Thyroid gland (tissue), 4 donors: Measurements from ENCODE around the gene PRKAG1. TPM values are rescaled to one million over a fixed set of nuclear protein-coding genes. Genes with fewer than 3 reads are reported as not detected.

Experiments
- DNase-seq, 2 donors: peaks; one replicate each; pipeline ENCODE4 v3.0.0-alpha.2; 2019
- H3K27ac ChIP-seq, 3 donors: fragments of 200-600 bp; sonication (generic); 1 replicate in 2 of 3; 2 replicates in 1 of 3; pipeline ENCODE4 v1.5.1; 2016 to 2019; ENCODE audit warnings: mild to moderate bottlenecking in 1 of 3, moderate library complexity in 1 of 3
- H3K27me3 ChIP-seq: fragments of 200-600 bp; sonication (generic); one replicate; pipeline ENCODE4 v1.5.1; 2019
- H3K36me3 ChIP-seq, 2 donors: fragments of 200-600 bp; sonication (generic); one replicate each; pipeline ENCODE4 v1.5.1; 2016 to 2019
- H3K4me1 ChIP-seq, 2 donors: fragments of 200-600 bp; sonication (generic); one replicate each; pipeline ENCODE4 v1.5.1; 2017 to 2019
- H3K4me3 ChIP-seq, 3 donors: fragments of 200-600 bp; sonication (generic); replicated peaks in 1 of 3; 1 replicate in 2 of 3; 2 replicates in 1 of 3; pipeline ENCODE4 v1.5.1; 2016; ENCODE audit warnings: mild to moderate bottlenecking in 1 of 3
- H3K9me3 ChIP-seq: fragments of 200-600 bp; sonication (generic); one replicate; pipeline ENCODE4 v1.5.1; 2017
- CTCF ChIP-seq, 6 experiments: fragments of 200-600 bp in 3 of 6; fragments of 450-650 bp in 3 of 6; sonication (generic) in 3 of 6; IDR thresholded peaks; one replicate each; pipeline ENCODE4 v1.5.1; 2016 to 2019; ENCODE audit warnings: antibody characterized with exemption in 6 of 6, mild to moderate bottlenecking in 2 of 6, inconsistent platforms in 1 of 6, moderate library complexity in 1 of 6
- POLR2A ChIP-seq, 2 donors: fragments of 450-650 bp; IDR thresholded peaks; one replicate each; pipeline ENCODE4 v1.6.1; 2017; ENCODE audit warnings: antibody characterized with exemption in 2 of 2, mild to moderate bottlenecking in 2 of 2, moderate library complexity in 1 of 2
- WGBS, 2 donors: methylation state at CpG; one replicate each; pipeline ENCODE4 v1.1.5; 2017; 5-methylcytosine and 5-hydroxymethylcytosine counted together
- intact Hi-C: fragments of 100-400 bp; cut with DNase I; formaldehyde crosslinking; loops from one replicate; pipeline ENCODE4 v1.15.1; 2023
- total RNA-seq, 4 donors: library from RNA; depleted of rRNA; stranded (reverse); fragments of >200 nt; gene quantifications; one replicate each; pipeline ENCODE4 v1.2.3, GENCODE V29; 2016

Gene PRKAG1
- total RNA-seq, 4 donors from 2014 or later = 50.3 to 68.1 (median 59.9) TPM

GRCh38 chr12:49039421-49040363 is 21.1 kb upstream of the PRKAG1 start:
- Histone ChIP-seq H3K9me3 (no peaks in the 10 kb centered on the region), H3K4me1 (no peaks in the 10 kb centered on the region), H3K36me3 (peaks cover 83 to 85% of the 10 kb centered on the region in 2 donors), H3K27me3 (no peaks in the 10 kb centered on the region), H3K27ac (no peak overlapping the region), H3K4me3 (no peak overlapping the region)
- intact Hi-C loops = no loop called here
- no peak for DNase-seq
- TF ChIP-seq CTCF (IDR thresholded peaks at IDR 0.05) (no peak), POLR2A (IDR thresholded peaks at IDR 0.05) (no peak)
- 93 to 94% methylated on average over 24 to 29 of the region's 30 CpGs for WGBS, 2 donors

GRCh38 chr12:49038291-49038955 is 19.8 kb upstream of the PRKAG1 start:
- intact Hi-C loops = no loop called here
- no peak overlapping the region for H3K27ac ChIP-seq
- no peaks in the 10 kb centered on the region for H3K4me1 ChIP-seq
- H3K27me3 ChIP-seq = no peaks in the 10 kb centered on the region
- H3K4me3 ChIP-seq = no peak overlapping the region
- peaks cover 81 to 85% of the 10 kb centered on the region in 2 donors for H3K36me3 ChIP-seq
- DNase-seq = no peak
- H3K9me3 ChIP-seq = no peaks in the 10 kb centered on the region
- WGBS, 2 donors = 96 to 97% methylated on average over 20 of the region's 20 CpGs
- TF ChIP-seq POLR2A (IDR thresholded peaks at IDR 0.05) (no peak), CTCF (IDR thresholded peaks at IDR 0.05) (no peak)

- TF ChIP-seq POLR2A (IDR thresholded peaks at IDR 0.05) = no peak
- TF ChIP-seq CTCF (IDR thresholded peaks at IDR 0.05) = no peak
- 87 to 100% methylated on average over 3 to 7 of the region's 7 CpGs for WGBS, 2 donors
- no peaks in the 10 kb centered on the region for H3K4me1 ChIP-seq
- no peaks in the 10 kb centered on the region for H3K9me3 ChIP-seq
- no peaks in the 10 kb centered on the region for H3K27me3 ChIP-seq
- DNase-seq = no peak
- no peak overlapping the region for H3K27ac ChIP-seq
- peaks cover 81 to 85% of the 10 kb centered on the region in 2 donors for H3K36me3 ChIP-seq
- intact Hi-C loops = no loop called here
- H3K4me3 ChIP-seq = no peak overlapping the region
Observed at GRCh38 chr12:49037947-49038237, 19.3 kb upstream of the PRKAG1 start.

- peaks cover 81 to 85% of the 10 kb centered on the region in 2 donors for H3K36me3 ChIP-seq
- no peak for TF ChIP-seq POLR2A (IDR thresholded peaks at IDR 0.05)
- no peak for TF ChIP-seq CTCF (IDR thresholded peaks at IDR 0.05)
- DNase-seq = no peak
- no peak overlapping the region for H3K27ac ChIP-seq
- intact Hi-C loops = no loop called here
- 98 to 100% methylated on average over 7 of the region's 9 CpGs for WGBS, 2 donors
- H3K4me1 ChIP-seq = no peaks in the 10 kb centered on the region
- H3K4me3 ChIP-seq = no peak overlapping the region
- no peaks in the 10 kb centered on the region for H3K9me3 ChIP-seq
- H3K27me3 ChIP-seq = no peaks in the 10 kb centered on the region
Observed at GRCh38 chr12:49037111-49037946, 18.8 kb upstream of the PRKAG1 start.
